Measurements from ENCODE around the gene CFAP46.

- no peak for TF ChIP-seq ATF3 (IDR thresholded peaks at IDR 0.05; ENCODE audit: insufficient read depth, low read depth, low read length)
- TF ChIP-seq TAF1 (IDR thresholded peaks at IDR 0.05; ENCODE audit: low read depth, low read length): no peak
Observed at GRCh38 chr10:132780356-132780755, 162.0 kb downstream of the CFAP46 start.
